Astrocyte (in vitro differentiated cells and primary cell): Measurements from ENCODE around the gene APBB1.

ENCODE experiments used
- EZH2 ChIP-seq: IDR thresholded peaks from 2 replicates; pipeline ENCODE4 v1.6.1; 2012; ENCODE audit warnings: mild to moderate bottlenecking, low read length, inconsistent platforms; ENCODE audit not compliant: insufficient read depth
- TF ChIP-seq, protein P1 (sequence below): IDR thresholded peaks from 2 replicates; pipeline ENCODE4 v1.5.1; 2011; ENCODE audit warnings: low read depth, mild to moderate bottlenecking, inconsistent platforms, low read length, moderate library complexity; ENCODE audit not compliant: insufficient read depth

DNA sequence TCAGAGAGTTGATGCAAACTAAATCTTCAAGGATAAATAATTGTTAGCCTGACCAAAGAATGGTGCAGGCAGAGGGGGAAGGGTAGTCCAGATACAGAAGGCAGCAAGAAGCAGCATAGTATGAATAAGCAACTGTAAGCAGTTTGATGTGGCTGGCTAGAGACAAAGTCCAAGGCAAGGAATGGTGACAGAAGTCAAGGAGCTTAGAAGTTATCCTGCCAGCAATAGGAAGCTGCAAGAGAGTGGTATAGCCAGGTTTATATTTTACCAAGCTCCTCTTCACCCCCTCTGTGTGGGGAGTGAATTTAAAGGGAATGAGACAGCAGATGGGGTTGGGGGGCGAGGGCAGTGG, 40.2 kb upstream of the APBB1 start:
- TF ChIP-seq, protein P1, sequence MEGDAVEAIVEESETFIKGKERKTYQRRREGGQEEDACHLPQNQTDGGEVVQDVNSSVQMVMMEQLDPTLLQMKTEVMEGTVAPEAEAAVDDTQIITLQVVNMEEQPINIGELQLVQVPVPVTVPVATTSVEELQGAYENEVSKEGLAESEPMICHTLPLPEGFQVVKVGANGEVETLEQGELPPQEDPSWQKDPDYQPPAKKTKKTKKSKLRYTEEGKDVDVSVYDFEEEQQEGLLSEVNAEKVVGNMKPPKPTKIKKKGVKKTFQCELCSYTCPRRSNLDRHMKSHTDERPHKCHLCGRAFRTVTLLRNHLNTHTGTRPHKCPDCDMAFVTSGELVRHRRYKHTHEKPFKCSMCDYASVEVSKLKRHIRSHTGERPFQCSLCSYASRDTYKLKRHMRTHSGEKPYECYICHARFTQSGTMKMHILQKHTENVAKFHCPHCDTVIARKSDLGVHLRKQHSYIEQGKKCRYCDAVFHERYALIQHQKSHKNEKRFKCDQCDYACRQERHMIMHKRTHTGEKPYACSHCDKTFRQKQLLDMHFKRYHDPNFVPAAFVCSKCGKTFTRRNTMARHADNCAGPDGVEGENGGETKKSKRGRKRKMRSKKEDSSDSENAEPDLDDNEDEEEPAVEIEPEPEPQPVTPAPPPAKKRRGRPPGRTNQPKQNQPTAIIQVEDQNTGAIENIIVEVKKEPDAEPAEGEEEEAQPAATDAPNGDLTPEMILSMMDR = no peak
- TF ChIP-seq EZH2 = no peak
